NCI-H146 treated with DMSO at 0.1 percent for 48 hours (cell line): ENCODE data around the gene HUNK.

Experiments
- DNase-seq: peaks from one replicate; lab custom pipeline; 2025; ENCODE audit not compliant: unreplicated experiment; lab: John Stamatoyannopoulos, UW

Gene HUNK

DNA sequence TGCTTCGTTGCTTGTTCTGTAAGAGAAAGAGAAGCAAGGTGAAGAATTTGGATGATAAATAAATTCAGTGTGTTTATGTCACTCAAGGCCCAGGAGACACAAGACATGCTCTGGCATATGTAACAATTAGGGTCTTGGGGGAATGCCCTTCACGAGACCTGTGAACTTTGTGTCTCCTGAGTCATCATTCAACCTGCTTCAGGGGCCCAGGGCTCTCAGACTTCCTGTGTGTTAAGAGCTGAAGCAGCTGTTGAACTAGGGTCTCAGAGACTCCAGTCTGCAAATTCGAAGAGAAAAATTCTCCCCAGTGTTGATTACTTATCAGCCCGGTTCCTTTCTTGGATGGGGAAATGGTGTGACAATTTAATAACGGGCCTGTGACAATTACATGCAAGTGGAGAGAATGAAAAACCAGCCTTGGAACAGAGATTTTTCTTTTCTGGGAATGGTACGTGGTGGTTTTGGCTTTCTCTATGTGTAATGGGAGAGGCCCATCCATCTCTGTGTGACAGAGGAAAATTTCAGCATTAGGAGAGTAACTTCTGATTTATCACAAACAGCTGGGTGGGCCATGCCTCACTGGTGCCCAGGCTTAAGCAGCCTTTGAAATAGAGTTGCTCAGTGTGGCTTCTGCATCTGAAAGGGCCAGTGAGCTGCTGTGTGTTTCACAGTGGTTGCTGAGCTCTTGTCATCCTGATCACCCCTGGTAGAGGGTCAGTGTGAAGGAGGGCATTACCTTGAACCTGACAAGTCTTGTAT is 22.4 kb downstream of the HUNK start:
- DNase-seq = no peak

DNA sequence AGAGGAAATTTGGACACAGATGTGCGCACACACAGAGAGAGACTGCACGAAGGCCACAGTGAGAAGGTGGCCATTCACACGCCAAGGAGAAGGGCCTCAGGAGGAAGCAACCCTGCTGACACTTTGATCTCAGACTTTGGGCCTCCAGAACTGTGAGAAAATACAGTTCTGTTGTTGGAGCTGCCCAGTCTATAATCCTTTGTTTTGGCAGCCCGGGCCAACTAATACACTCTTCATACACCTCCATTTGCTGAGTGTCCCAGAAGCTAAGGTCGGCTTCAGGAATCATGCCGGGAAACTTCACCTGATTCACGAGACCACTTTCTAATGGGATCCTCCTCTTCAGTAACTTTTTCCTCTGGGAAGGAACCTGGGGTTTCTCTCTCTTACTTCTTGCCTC is 23.2 kb downstream of the HUNK start:
- DNase-seq = no peak

DNA sequence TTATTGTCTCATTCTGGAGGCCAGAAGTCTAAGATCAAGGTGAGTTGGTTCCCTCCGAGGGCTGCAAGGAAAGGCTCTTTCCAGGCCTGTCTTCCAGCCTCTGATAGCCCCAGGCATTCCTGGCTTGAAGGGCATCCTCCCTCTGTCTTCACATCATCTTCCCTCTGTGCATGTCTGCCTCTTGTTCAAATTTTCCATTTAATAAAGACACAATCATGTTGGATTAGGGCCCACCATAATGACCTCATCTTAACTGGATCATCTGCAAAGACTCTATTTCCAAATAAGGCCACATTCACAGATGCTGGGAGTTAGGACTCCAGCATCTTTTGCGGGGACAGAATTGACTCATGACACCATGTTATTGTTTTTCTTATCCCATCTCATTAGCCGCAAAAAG is 24.5 kb downstream of the HUNK start:
- DNase-seq = no peak

DNA sequence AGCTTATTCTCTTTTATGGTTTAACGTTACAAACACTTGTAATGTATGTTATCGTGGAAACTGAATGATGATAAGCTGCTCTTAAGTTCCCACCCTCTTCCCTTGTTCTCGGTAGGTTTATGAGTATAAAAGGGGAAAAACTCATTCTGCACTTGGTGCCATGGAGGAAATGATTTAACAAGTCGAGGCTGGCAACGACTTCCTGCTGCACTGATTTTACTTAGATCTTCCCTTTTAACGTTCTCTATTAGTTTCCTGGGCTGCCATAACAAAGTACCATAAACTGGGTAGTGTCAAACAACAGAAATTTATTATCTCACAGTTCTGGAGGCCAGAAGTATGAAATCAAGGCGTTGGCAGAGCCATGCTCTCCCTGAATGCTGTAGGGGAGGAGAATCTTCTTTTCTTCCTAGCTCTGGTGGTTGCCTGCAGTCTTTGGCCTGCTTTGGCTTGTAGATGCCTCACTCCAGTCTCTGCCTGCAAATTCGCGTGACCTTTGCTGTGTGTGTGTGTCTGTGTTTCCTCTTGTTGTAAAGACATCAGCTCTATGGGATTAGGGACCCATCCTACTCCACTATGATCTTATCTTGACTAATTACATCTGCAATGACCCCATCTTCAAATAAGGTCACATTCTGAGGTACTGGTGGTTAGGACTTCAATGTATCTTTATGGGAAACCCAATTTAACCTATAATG is 26.3 kb downstream of the HUNK start:
- no peak for DNase-seq

DNA sequence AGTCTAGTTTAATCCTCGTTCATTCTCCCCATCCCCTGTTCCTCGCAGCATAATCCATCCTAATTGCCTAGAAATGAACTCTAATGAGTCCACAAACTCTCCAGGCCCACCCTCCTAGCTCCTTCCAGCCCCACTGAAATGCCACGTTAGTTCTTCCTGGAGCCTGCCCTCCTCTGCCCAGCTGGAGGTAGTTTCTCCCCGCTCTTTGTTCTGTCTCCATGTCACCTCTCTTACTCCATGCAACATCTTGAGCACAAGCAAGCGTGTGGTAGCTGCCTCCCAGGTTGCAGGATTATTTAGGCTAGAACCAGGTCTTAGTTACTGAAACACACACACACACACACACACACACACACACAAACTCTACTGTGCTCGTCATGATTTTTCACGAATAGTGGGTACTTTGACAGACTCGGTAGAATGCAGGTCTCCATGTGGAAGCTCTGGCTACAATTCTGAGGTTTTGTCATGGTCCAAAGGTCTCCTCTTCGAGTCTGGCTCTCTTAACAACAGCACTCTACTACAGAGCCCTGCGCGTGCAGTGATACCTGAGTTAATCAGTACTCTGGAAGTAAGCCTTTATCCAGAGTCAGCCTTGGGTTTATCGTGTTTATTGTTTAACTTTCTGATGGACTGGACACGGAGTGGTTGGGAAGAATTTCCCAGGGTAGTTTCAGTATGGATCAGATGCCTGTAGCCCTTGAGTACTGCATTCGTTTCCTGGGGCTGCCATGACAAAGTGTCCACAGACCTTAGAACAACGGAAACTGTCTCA is 27.5 kb downstream of the HUNK start:
- no peak for DNase-seq

DNA sequence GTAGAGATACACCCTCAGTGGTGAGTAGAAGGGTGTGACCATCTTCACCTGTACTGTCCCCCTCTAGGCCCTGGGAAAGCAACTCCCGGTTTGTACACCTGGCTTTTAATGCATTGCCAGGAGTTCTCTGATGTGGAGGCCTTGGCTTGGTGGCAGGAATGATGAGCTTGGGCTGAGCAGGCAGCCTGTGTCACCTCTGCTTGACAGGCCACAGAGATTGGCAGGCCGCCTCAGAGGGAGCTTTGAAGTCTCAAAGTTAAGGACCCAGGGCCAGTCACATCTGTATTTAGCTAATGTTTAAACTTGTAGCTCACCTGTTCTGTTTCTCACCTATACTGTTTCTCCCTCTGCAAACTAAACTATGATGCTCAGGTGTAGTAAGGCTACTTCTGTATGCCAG is 28.5 kb downstream of the HUNK start:
- DNase-seq = no peak

DNA sequence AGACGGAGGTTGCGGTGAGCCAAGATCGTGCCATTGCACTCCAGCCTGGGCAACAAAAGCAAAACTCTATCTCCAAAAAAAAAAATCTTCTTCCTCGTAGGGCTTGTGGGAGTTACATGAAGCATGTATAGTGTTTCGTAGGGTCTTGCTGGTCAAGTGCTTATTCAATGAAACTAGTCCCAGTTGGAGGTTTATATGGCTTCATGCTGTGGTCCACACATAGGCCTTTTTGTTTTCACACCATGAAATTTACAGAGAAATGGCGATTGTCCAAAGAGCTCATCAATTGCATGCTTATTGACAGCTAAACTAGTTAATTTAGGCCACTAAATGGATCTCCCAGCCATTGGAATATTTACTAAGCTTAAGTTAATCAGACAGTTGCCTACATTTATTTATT is 29.6 kb downstream of the HUNK start:
- DNase-seq = peak; percentile 56

DNA sequence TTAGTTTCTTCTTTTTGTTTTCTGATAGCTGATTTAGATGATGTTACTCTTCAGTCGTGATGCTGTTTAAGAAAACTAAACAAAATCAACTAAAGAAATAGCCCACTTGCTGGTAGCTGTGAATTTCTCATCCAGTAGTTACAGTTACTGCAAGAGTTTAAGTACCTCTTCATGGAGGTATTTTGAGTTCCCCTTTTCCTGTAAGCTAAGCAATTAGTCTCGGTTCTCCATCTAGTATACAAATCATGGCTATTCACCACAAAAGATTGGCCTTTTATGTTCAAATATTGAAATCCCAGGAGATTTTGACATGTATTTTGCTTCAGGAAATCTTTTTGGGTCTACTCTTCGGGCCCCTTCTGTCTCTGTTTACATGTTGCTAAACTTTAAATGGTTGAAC is 31.1 kb downstream of the HUNK start:
- no peak for DNase-seq

DNA sequence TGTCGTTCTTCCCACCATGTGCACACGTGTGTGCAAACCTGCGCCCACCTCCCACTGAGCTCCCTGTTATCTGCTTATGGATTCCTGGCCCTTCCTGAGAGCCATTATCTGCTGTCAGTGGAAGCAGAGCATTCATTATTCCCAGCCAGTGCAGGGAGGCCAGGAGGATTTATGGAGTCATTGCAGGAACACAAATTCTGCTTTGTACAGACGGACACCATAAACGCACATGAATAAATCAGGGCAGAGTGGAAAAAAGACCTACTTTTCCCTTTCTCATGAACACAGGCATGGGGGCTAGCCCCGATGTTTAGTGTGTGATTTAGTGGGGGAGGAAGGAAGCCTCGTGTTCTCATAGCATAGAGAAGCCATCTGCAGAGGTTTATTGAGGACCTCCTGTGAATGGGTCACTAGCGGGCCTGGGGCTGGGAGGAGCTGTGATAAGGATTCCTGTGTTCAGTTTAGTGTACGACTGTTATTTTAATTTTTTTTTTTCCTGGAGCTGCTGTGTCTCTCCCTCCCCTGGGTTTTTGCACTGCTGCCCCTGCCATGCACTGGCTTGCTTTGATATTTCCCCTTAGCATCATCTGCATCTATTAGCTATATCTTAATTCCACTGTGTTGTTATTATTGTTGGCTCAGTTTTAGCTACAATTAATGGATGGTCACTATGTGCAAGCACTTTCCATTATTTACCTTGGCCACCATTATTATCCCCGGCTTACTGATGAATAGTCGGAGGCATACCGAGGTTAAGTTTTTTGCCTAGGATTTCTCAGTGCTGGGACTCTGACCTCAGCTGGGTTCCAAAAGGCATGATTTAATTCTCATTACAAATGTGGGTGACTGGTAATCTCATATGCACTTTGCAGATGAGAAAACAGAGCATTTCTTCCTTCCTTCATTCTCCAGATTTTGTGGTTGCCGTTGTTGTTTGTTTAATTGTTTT is 33.0 kb downstream of the HUNK start:
- DNase-seq = no peak

DNA sequence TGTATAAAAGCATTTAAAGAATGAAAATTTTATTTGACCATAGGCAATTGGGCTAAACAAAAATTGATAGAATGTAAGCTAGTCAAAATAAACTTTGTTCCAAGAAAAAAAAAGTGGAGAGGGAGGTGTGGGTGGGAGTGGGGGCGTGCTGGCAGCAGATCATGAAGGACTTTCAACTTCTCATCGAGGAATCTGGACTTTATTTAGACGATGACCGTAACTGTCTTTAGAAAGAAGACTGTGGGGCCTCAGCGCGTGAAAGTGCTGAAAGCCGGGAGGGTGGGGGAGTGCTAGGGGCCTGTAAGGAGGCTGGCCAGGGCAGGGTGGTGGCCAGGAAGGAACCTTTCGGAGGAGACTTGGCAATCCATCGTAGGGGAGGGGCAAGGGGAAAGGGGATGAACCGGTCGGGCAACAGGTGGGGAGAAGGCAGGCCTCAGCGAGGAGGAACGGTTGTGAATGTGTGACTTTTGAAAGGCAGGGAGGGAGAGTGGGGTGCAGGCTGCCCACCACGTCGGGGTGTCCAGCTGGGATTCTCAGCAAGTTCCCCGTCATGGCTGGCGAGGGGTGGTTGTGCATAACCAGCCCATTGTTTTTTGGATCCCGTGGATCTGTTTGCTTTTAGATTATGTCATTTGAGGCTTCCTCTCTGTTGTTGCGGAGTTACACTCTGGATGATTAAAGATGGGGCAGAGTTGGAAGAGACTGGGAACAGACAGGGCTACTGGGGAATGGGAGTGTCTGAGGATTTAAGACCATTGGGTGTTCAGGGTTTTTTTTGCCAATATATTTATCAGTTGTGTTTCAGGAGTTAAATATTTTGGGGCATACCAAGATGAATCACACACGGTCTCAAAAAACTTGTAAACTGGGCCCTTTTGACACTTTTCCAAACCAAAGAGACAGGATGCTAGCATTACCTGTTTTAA is 35.5 kb downstream of the HUNK start:
- DNase-seq = no peak

DNA sequence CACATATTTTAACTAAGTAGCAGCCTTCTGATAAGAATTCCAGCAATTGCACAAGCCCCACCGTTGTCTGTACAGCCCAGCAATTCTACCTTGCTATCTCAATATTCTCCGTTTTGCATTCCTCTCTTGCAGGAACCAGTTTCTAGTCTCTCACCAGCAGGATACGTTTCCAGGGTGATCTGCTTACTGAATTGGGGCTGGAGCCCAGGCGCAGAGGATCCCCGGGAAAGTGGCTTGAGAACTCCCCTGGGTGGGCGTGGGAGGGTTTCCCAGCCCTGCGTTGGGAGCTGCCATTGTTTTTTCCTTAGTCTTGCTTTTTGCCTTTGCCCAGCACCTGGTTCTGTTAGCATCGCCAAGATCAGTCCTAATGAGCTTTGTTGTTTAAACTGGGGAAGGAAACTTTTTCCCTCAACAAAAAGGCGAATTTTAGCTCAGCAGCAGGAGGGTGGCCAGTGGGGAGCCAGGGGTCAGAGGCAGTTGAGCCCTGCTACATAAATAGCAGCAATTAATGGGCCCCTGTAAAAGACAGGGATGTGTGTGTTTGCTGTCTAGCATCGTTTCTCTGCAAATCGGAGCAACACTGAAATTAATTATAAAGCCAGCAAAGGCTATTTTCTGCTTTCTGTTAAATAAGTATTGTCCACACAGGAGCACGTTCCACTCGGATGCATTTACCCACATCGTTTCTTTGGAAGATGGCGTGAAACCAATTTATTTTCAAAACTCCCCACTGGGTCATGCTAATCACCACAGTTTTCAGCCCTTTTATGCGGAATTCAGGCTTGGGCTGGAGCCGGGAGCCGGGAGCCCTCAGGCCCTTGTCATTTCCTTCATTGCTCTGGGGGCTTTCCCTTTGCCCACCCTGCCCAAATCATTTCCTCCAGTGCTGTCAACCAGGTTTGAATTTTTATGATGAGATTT is 36.6 kb downstream of the HUNK start:
- peak; percentile 8 for DNase-seq

DNA sequence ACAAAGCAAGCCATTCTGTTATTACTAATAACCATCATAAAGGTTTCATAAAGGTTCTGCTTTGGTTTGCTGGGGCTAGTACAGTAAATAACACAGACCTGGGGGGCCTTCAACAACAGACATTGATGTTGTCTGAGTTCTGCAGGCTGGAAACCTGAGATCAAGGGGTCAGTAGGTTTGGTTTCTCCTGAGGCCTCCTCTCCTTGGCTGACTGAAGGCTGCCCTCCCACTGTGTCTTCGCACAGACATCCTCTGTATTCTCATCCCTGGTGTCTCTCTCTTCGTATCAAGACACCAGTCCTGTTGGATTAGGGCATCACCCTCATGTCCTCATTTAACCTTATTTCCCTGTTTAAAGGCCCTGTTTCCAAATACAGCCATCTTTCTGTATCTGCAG is 37.3 kb downstream of the HUNK start:
- DNase-seq = no peak

DNA sequence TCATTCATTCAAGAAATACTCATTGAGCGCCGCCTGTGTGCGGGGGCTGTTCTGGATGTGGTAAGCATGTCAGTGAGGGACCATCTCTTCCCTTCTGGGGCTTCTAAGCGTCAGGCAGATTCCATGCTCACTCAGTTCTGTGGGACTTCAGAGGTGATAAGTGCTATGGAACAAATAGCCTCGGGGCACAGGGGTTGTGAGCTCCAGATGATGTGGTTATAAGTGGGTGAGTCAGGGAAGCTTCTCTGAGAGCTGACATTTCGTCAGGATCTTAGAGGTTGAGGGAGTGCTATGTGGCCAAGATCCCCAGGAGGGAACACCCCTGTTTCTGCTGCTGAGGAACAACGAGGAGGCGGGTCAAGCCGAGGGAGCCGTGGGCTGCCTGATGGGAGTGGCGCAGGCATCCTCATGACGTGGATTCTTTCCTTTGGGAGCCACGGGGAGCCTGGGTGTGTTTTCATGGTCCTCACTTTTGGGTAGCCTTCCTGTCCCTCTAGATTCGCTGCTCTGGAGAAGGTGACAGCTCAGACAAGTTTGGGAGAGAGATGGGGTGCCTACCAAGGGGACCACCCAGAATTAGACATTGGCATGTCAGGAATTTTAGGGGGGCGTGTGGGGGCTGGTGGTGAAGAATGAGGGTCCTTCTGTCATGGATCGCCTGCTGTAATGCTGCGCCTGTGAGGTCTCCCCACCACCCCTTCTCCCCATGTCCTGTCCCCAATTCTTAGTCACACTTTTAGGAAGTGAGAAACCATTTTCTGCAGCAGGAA is 38.5 kb downstream of the HUNK start:
- DNase-seq = no peak

DNA sequence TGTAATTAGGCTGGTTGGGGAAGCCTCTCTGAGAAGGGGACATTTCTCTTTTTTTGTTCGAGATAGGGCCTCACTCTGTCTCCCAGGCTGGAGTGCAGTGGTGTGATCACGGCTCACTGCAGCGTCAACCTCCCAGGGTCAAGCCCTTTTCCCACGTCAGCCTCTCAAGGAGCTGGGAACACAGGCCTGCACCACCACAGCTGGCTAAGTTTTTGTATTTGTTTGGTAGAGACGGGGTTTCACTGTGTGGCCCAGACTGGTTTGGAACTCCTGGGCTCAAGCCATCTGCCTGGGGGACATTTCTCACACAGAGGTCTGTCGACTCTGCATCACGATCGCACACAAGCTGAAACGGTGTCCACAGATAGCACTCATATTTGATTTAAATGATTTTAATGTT is 39.7 kb downstream of the HUNK start:
- DNase-seq = no peak

DNA sequence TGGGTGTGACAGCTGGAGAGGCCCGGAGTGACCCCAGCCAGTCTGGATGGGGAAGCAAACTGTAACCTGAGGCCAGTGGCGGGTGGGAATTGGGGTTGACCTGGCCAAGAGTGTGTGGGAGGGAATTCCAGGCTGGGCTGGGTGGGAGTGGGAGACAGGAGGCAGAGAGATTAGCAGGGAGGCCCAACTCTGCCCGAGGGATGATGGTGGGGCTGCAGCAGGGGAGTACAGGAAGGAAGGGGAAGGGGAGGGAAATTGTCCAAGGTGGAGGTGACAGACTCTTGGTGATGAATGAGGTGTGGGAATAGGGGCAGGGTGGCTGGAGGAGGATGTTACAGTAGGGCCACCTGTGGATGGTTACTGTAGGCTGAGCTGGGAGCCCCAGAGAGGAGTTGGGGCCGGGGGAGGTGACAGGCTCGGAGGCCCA is 40.4 kb downstream of the HUNK start:
- DNase-seq = no peak

DNA sequence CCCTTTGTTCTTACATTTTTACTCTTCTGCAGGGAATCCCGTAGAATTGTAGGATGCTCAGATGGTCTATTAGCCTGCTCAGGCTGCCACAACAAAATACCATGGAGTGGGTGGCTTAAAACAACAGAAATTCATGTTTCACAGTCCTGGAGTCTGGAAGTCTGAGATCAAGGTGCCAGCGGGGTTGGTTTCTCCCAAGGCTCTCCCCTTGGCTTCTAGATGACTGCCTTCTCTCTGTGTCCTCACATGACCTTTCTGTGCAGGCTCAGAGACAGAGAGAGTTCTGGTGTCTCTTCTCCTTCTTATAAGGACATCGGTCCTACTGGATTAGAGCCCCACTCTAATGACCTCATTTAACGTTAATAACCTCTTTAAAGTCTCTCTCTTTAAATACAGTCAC is 41.7 kb downstream of the HUNK start:
- DNase-seq = no peak

DNA sequence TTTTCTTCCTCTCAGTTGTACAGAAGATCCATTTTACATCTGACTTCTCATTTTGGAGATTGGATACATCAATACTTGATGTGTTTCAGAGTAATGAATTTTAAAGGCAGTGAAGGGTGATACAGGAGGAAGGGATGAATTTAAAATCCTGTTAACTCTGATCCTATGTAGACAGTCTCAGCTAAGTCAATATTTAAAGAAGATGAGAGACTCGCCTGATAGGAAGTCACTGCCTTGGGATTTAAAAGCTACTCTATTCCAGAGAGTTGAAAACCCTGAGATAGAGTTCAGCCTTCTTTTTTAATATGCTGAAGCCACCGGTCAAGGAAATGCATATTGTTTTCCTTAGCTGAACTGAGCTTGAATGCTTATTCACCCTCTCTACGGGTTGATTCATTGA is 42.7 kb downstream of the HUNK start:
- DNase-seq = no peak

DNA sequence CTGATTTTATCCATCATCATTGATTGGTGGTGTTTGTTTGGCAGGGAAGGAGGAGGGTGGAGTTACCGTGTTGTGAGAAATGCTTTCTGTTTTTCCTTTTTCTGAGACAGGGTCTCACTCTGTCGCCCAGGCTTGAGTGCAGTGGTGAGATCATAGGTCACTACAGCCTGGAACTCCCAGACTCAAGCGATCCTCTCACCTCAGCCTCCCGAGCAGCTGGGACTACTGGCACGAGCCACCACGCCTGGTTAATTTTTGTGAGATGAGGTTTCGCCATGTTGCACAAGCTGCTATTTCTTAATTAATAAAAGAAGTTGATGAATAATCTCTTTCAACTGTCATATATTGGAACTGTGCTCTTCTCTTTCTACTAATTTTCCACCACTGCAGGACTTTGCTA is 44.3 kb downstream of the HUNK start:
- DNase-seq = no peak
